IMR-90 (cell line): Measurements from ENCODE around the gene UBN2. TPM values are rescaled to one million over a fixed set of nuclear protein-coding genes. Genes with fewer than 3 reads are reported as not detected.

Experiments
- ATAC-seq: fragments of 200-7000 bp; cut with Tn5 transposase; 2 replicates; pipeline ENCODE4 v1.9.1; 2020; ENCODE audit warnings: low read depth, mild to moderate bottlenecking, moderate library complexity
- BruUV-seq: library from RNA; stranded (reverse); fragments of 400-500 nt; replicated peaks from 2 replicates; lab custom pipeline; 2021; lab: Mats Ljungman, UMichigan
- CTCF ChIA-PET: fragments of 300-600 bp; formaldehyde crosslinking; extraction: SDS; loops from one replicate; lab custom pipeline; 2021; ENCODE audit warnings: antibody characterized with exemption; lab: Yijun Ruan, JAX
- POLR2A ChIA-PET: fragments of 300-600 bp; sonication (Branson Sonifier 250); formaldehyde crosslinking; loops from one replicate; lab custom pipeline; 2022; ENCODE audit warnings: antibody characterized with exemption; ENCODE audit not compliant: unreplicated experiment; lab: Charles Lee
- DNase-seq: peaks from one replicate; pipeline ENCODE4 v3.0.0; 2013
- H2AFZ ChIP-seq: replicated peaks from 2 replicates; pipeline ENCODE3; 2013; ENCODE audit warnings: low read length, mild to moderate bottlenecking; ENCODE audit not compliant: poor library complexity
- H2AK5ac ChIP-seq: 2 replicates; pipeline ENCODE4 v1.6.1; 2013; ENCODE audit warnings: low read depth, low read length, inconsistent platforms
- H2AK9ac ChIP-seq: replicated peaks from 2 replicates; pipeline ENCODE3; 2013; ENCODE audit warnings: mild to moderate bottlenecking, low read depth, low read length, moderate library complexity; ENCODE audit not compliant: poor library complexity
- H2BK120ac ChIP-seq: 2 replicates; pipeline ENCODE4 v1.6.1; 2013; ENCODE audit warnings: low read depth, low read length, inconsistent platforms
- H2BK15ac ChIP-seq: 3 replicates; pipeline ENCODE4 v1.6.1; 2013; ENCODE audit warnings: low read depth, low read length, inconsistent platforms
- H2BK20ac ChIP-seq: 2 replicates; pipeline ENCODE4 v1.6.1; 2013; ENCODE audit warnings: low read depth, mild to moderate bottlenecking, inconsistent platforms, low read length, moderate library complexity
- H2BK5ac ChIP-seq: 2 replicates; pipeline ENCODE4 v1.6.1; 2013; ENCODE audit warnings: mild to moderate bottlenecking, low read depth, low read length, inconsistent platforms; ENCODE audit not compliant: poor library complexity, severe bottlenecking
- H3K14ac ChIP-seq: replicated peaks from 2 replicates; pipeline ENCODE4 v1.6.1; 2013; ENCODE audit warnings: low read depth, low read length, inconsistent platforms
- H3K18ac ChIP-seq: 2 replicates; pipeline ENCODE4 v1.6.1; 2013; ENCODE audit warnings: low read depth, low read length, control low read depth
- H3K23ac ChIP-seq: 2 replicates; pipeline ENCODE4 v1.6.1; 2013; ENCODE audit warnings: low read depth, low read length, inconsistent platforms
- H3K27ac ChIP-seq: 2 replicates; pipeline ENCODE4 v1.5.1; 2013; ENCODE audit warnings: mild to moderate bottlenecking, control low read depth, low read length; ENCODE audit not compliant: insufficient read depth
- H3K27me3 ChIP-seq: 2 replicates; pipeline ENCODE4 v1.6.1; 2013; ENCODE audit warnings: low read length; ENCODE audit not compliant: control insufficient read depth, insufficient read depth
- H3K36me3 ChIP-seq: 2 replicates; pipeline ENCODE4 v1.6.1; 2013; ENCODE audit warnings: low read length, mixed read lengths; ENCODE audit not compliant: control insufficient read depth, insufficient read depth
- H3K4ac ChIP-seq: 2 replicates; pipeline ENCODE4 v1.6.1; 2013; ENCODE audit warnings: low read depth, low read length, inconsistent platforms
- H3K4me1 ChIP-seq: 2 replicates; pipeline ENCODE4 v1.6.1; 2013; ENCODE audit warnings: low read length, mixed read lengths; ENCODE audit not compliant: control insufficient read depth, insufficient read depth
- H3K4me2 ChIP-seq: 2 replicates; pipeline ENCODE4 v1.6.1; 2013; ENCODE audit warnings: low read depth, mild to moderate bottlenecking, control low read depth, low read length, moderate library complexity
- H3K4me3 ChIP-seq: 2 replicates; pipeline ENCODE4 v1.5.1; 2013; ENCODE audit warnings: low read depth, mild to moderate bottlenecking, control low read depth, low read length, moderate library complexity; ENCODE audit not compliant: insufficient read depth
- H3K56ac ChIP-seq: 2 replicates; pipeline ENCODE4 v1.6.1; 2013; ENCODE audit warnings: low read length, inconsistent platforms; ENCODE audit not compliant: insufficient read depth; ENCODE audit errors: extremely low read depth
- H3K79me1 ChIP-seq, 2 experiments: 2 replicates each; pipeline ENCODE4 v1.6.1; 2013; ENCODE audit warnings: low read length in 2 of 2, inconsistent platforms in 1 of 2, low read depth in 1 of 2
- H3K9ac ChIP-seq: 2 replicates; pipeline ENCODE4 v1.6.1; 2013; ENCODE audit warnings: low read depth, low read length, control low read depth
- H3K9me1 ChIP-seq: 2 replicates; pipeline ENCODE4 v1.6.1; 2013; ENCODE audit warnings: low read length, inconsistent platforms; ENCODE audit not compliant: insufficient read depth
- H3K9me3 ChIP-seq: 2 replicates; pipeline ENCODE4 v1.6.1; 2013; ENCODE audit warnings: low read length; ENCODE audit not compliant: control insufficient read depth, insufficient read depth
- H4K20me1 ChIP-seq: 2 replicates; pipeline ENCODE4 v1.6.1; 2013; ENCODE audit warnings: low read length, inconsistent platforms; ENCODE audit not compliant: insufficient read depth
- H4K5ac ChIP-seq: 2 replicates; pipeline ENCODE4 v1.6.1; 2013; ENCODE audit warnings: mild to moderate bottlenecking, low read depth, low read length, control low read depth
- H4K8ac ChIP-seq, 2 experiments: 2 replicates each; pipeline ENCODE4 v1.6.1; 2013; ENCODE audit warnings: low read depth in 2 of 2, low read length in 2 of 2, control low read depth in 1 of 2, inconsistent platforms in 1 of 2
- H4K91ac ChIP-seq: 2 replicates; pipeline ENCODE4 v1.6.1; 2013; ENCODE audit warnings: low read depth, low read length, inconsistent platforms; ENCODE audit not compliant: insufficient read depth
- CEBPB ChIP-seq: IDR thresholded peaks from 2 replicates; pipeline ENCODE4 v1.6.1; 2012; ENCODE audit warnings: low read depth, low read length, improper control_type of control experiment
- FOS ChIP-seq: fragments of 150-350 bp; IDR thresholded peaks from 2 replicates; pipeline ENCODE4 v1.6.1; 2016; ENCODE audit warnings: low read depth, low read length
- NFE2L2 ChIP-seq: fragments of 150-350 bp; IDR thresholded peaks from 2 replicates; pipeline ENCODE4 v1.6.1; 2016; ENCODE audit warnings: low read depth, mild to moderate bottlenecking, low read length
- WGBS, 2 experiments: methylation state at CpG; one replicate each; pipeline versions ENCODE4 v1.1.5 to v1.1.7; 2013; ENCODE audit warnings: missing lambda C conversion rate in 2 of 2; ENCODE audit not compliant: insufficient read length in 1 of 2; ENCODE audit errors: extremely low coverage in 2 of 2; 5-methylcytosine and 5-hydroxymethylcytosine counted together
- dilution Hi-C: fragments of 300-500 bp; cut with HindIII; formaldehyde crosslinking; loops from one replicate; pipeline ENCODE4 v1.14.3; 2018; ENCODE audit warnings: low sequenced_read_pairs; ENCODE audit not compliant: unreplicated experiment
- in situ Hi-C: fragments of 300-500 bp; cut with MboI; formaldehyde crosslinking; loops from 3 replicates; pipeline ENCODE4 v1.14.3; 2019; ENCODE audit warnings: low sequenced_read_pairs, inconsistent platforms, mixed read lengths
- intact Hi-C: fragments of 100-400 bp; cut with micrococcal nuclease; formaldehyde crosslinking; loops from 2 replicates; pipeline ENCODE4 v1.10.0; 2022
- microRNA-seq, 2 experiments: library from miRNA; stranded (forward) in 1 of 2; unstranded in 1 of 2; fragments of 10-50 nt in 1 of 2; fragments of <30 nt in 1 of 2; gene quantifications in 1 of 2; microRNA quantifications in 1 of 2; one replicate each; pipeline versions ENCODE3 to v1.1.0; 2013 to 2020; ENCODE audit not compliant: insufficient read depth in 1 of 2, insufficient read length in 1 of 2, unreplicated experiment in 1 of 2
- polyA plus RNA-seq, 3 experiments: library from polyadenylated mRNA; depleted of rRNA; stranded (reverse); fragments of >200 nt; gene quantifications; 2 replicates each; pipeline ENCODE4 v1.2.3, GENCODE V29; 2012; ENCODE audit warnings: low replicate concordance in 1 of 3
- small RNA-seq, 5 experiments: library from RNA; depleted of rRNA; stranded (forward); fragments of <200 nt; gene quantifications; one replicate each; pipeline ENCODE3, GENCODE V24; 2012
- total RNA-seq: library from RNA; depleted of rRNA; stranded (reverse); fragments of >200 nt; gene quantifications from 2 replicates; pipeline ENCODE4 v1.2.3, GENCODE V29; 2012; rRNA removed
- TF ChIP-seq, protein P1 (sequence below): conservative IDR thresholded peaks from 2 replicates; pipeline ENCODE4 v1.5.1; 2012; ENCODE audit warnings: mild to moderate bottlenecking, low read depth, low read length, improper control_type of control experiment

The UBN2 gene
- total and polyA plus RNA-seq, 2 of the 4 experiments (the other 2 are of a cell fraction), result 1.6 to 2.3 TPM

DNA sequence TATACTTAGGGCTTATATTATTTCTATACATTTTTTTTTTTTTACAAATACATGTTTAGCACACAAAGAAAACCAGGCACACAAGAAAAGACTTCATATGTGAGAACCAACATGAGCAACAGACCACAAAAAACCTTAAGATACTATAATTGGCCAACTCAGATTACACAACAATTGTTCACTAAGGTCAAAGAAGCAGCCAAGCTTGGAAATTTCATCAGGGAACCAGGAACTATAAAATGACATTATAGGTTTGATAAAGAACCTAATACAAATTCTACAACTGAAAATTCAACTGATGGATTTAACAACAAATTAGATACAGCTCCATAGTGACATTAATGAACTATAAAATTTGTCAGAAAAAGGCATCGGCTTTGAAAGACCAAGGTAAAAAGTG, 124.3 kb downstream of the UBN2 start:
- Histone ChIP-seq H2AK9ac (no peak overlapping the region), H3K4me2 (no peak overlapping the region), H4K20me1 (peaks cover 10% of the 10 kb centered on the region; the same call in 1 of the 2 replicates), H3K79me1 (peaks cover 0 to 9% of the 10 kb centered on the region in 2 experiments; a peak in 2 of 4 replicates), H3K27ac (no peak overlapping the region), H3K9ac (no peak overlapping the region), H4K5ac (no peak overlapping the region), H2BK20ac (no peak overlapping the region), H3K36me3 (no peaks in the 10 kb centered on the region; the same call in 1 of the 2 replicates), H4K91ac (no peak overlapping the region), H3K23ac (no peak overlapping the region), H2BK5ac (no peak overlapping the region), H3K4ac (no peak overlapping the region), H3K9me3 (no peaks in the 10 kb centered on the region), H3K14ac (no peak overlapping the region), H3K27me3 (no peaks in the 10 kb centered on the region), H3K4me3 (no peak overlapping the region), H3K18ac (no peak overlapping the region), H2AK5ac (no peak overlapping the region), H2AFZ (no peak overlapping the region), H3K56ac (no peak overlapping the region), H2BK15ac (no peak overlapping the region), H4K8ac (no peak overlapping the region), H2BK120ac (no peak overlapping the region), H3K4me1 (no peaks in the 10 kb centered on the region), H3K9me1 (no peaks in the 10 kb centered on the region)
- DNase-seq, result no peak
- no CpG with 5 or more reads among the region's 1 CpG for WGBS, 2 experiments
- intact Hi-C loops (no loop called here), dilution Hi-C loops (no loop called here), in situ Hi-C loops (no loop called here)
- TF ChIP-seq FOS (no peak), CEBPB (0 out of 2 replicates have a peak, but pooled peaks have one; percentile 9), NFE2L2 (no peak)
- TF ChIP-seq, protein P1, sequence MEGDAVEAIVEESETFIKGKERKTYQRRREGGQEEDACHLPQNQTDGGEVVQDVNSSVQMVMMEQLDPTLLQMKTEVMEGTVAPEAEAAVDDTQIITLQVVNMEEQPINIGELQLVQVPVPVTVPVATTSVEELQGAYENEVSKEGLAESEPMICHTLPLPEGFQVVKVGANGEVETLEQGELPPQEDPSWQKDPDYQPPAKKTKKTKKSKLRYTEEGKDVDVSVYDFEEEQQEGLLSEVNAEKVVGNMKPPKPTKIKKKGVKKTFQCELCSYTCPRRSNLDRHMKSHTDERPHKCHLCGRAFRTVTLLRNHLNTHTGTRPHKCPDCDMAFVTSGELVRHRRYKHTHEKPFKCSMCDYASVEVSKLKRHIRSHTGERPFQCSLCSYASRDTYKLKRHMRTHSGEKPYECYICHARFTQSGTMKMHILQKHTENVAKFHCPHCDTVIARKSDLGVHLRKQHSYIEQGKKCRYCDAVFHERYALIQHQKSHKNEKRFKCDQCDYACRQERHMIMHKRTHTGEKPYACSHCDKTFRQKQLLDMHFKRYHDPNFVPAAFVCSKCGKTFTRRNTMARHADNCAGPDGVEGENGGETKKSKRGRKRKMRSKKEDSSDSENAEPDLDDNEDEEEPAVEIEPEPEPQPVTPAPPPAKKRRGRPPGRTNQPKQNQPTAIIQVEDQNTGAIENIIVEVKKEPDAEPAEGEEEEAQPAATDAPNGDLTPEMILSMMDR, result no peak
- ChIA-PET POLR2A (no interaction called here), CTCF (interaction anchor here (0.6 kb wide), 1 partner anchor 260 kb away, joined by 4 read pairs; no protein-coding TSS in a partner anchor)
- BruUV-seq, result no TSS peak
- no peak for ATAC-seq

Small RNA genes within 50 kb of the gene (microRNA-seq; reads per million reads assigned to microRNA genes)
- gene AC009220.1 (ENCODE audit: insufficient read depth, insufficient read length), result not detected
- gene RNU6-206P (ENCODE audit: insufficient read depth, insufficient read length), result not detected

Small RNA genes within 50 kb of the gene (small RNA-seq; reads per million reads assigned to genes)
- gene AC009220.1, result 0 reads per million in 5 experiments
- 0 reads per million in 5 experiments for gene RNU6-206P

Other genes with a start within 250 kb of the UBN2 start
- gene KIAA1549, start 249.8 kb upstream of the UBN2 start, total RNA-seq, result 1.1 and 1.3 TPM in 2 replicates
- 3.2 and 3.3 TPM in 2 replicates for gene KIAA1549, start 249.8 kb upstream of the UBN2 start, polyA plus RNA-seq (2012; rRNA removed)
- gene ZC3HAV1L, start 195.2 kb upstream of the UBN2 start, total RNA-seq, result 4.5 and 4.7 TPM in 2 replicates
- gene ZC3HAV1L, start 195.2 kb upstream of the UBN2 start, polyA plus RNA-seq (2012; rRNA removed), result 7.4 and 9.4 TPM in 2 replicates
- gene ZC3HAV1, start 121.5 kb upstream of the UBN2 start, total RNA-seq, result 20.6 and 22.4 TPM in 2 replicates
- gene ZC3HAV1, start 121.5 kb upstream of the UBN2 start, polyA plus RNA-seq (2012; rRNA removed), result 9.6 and 9.9 TPM in 2 replicates
- 6.1 and 6.4 TPM in 2 replicates for gene FMC1, start 110.1 kb downstream of the UBN2 start, total RNA-seq
- gene FMC1, start 110.1 kb downstream of the UBN2 start, polyA plus RNA-seq (2012; rRNA removed), result 11.9 and 12.6 TPM in 2 replicates
- gene LUC7L2, start 128.7 kb downstream of the UBN2 start, total RNA-seq, result 14.9 and 30.6 TPM in 2 replicates
- 31.8 and 45.8 TPM in 2 replicates for gene LUC7L2, start 128.7 kb downstream of the UBN2 start, polyA plus RNA-seq (2012; rRNA removed)